Measurements from ENCODE around the gene GPC5. TPM values are rescaled to one million over a fixed set of nuclear protein-coding genes. Genes with fewer than 3 reads are reported as not detected.

Gene GPC5
- total and polyA plus RNA-seq, 2 of the 13 experiments (the other 11 are each of a cell fraction or from before 2014, with no cell fraction given) = 0.02 to 0.07 TPM

DNA sequence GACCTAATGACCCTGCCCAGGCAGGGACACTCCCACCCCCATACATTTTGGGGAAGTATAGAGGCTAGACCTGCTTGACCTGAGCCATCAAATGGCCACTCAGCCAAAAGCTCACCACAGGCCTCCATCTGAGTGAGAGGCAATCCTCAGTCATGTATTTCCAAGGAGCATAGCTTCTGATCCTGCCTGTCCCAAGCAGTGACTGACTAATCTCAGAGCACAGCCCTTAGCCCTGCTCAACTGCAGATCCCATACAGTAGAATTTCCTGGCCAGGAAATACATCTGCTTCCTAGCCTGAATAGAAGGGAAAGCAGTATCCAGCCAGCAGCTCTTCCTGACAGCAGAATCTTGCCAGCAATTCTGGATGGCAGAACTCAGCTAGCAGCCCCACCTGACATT lies 947.6 kb downstream of the GPC5 start (continued):
- TF ChIP-seq, protein P1, sequence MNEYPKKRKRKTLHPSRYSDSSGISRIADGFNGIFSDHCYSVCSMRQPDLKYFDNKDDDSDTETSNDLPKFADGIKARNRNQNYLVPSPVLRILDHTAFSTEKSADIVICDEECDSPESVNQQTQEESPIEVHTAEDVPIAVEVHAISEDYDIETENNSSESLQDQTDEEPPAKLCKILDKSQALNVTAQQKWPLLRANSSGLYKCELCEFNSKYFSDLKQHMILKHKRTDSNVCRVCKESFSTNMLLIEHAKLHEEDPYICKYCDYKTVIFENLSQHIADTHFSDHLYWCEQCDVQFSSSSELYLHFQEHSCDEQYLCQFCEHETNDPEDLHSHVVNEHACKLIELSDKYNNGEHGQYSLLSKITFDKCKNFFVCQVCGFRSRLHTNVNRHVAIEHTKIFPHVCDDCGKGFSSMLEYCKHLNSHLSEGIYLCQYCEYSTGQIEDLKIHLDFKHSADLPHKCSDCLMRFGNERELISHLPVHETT (CRISPR knock-in tag; conservative IDR thresholded peaks at IDR 0.05) = no peak

DNA sequence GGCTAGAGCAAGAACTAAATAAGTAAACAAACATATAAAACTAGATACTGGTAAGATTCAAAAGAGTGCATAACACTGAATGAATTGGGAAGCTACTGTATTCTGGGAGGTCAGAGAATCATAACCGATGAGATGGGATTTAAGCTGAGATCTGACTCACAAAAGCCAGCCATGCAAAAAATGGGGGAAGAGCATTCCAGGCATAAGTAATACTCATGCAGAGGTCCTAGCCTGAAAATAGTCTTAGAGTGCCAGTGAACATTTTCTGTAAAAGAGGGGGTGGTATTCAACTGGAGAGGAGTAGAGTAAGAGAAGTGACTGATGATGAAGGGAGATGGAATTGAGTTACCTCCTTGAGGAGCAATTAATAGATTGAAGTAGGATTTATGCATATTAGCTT lies 956.2 kb downstream of the GPC5 start:
- ChIA-PET POLR2A (no interaction called here), CTCF (ENCODE audit: low intra/inter-chr PET ratio, low total read pairs) (no interaction called here)
- no peaks in the 10 kb centered on the region for H3K79me2 ChIP-seq (ENCODE audit: insufficient read depth, low read length)
- intact Hi-C loops (cut with micrococcal nuclease; ENCODE audit: unreplicated experiment) = loop anchor here (10.0 kb wide), 1 partner anchor 410 kb away; no protein-coding TSS in a partner anchor
- no peak overlapping the region for H2AFZ ChIP-seq (ENCODE audit: low read length)
- H3K36me3 ChIP-seq (replicated peaks in 1 of 2; ENCODE audit: control insufficient read depth in 1 of 2, insufficient read depth in 2 of 2, low read length in 2 of 2) = no peaks in the 10 kb centered on the region
- no peak overlapping the region for H3K27ac ChIP-seq (ENCODE audit: extremely low read length, insufficient read depth, low read length)
- H3K4me3 ChIP-seq (replicated peaks in 1 of 3; ENCODE audit: insufficient read depth in 1 of 3, low read depth in 2 of 3, low read length in 3 of 3) = no peak overlapping the region
- no peak for DNase-seq (ENCODE audit: low spot score)
- peaks cover 9% of the 10 kb centered on the region; the same call in 1 of the 2 replicates for H3K9me3 ChIP-seq (ENCODE audit: low read length)
- no peak for FAIRE-seq
- no peak overlapping the region for H3K9ac ChIP-seq (ENCODE audit: insufficient read depth, low read depth, low read length)
- no peaks in the 10 kb centered on the region for H4K20me1 ChIP-seq (ENCODE audit: insufficient read depth, low read length)
- WGBS (ENCODE audit: low lambda C conversion rate) = 4% methylated on average over 1 of the region's 1 CpG
- BruUV-seq (replicated peaks) = no TSS peak
- no peaks in the 10 kb centered on the region for H3K27me3 ChIP-seq (ENCODE audit: control insufficient read depth in 1 of 2, insufficient read depth in 2 of 2, low read length in 2 of 2)
- in situ Hi-C loops (cut with HindIII; ENCODE audit: extremely low pct_ligation_motif_present, low pct_unique_long_range_greater_than_20kb) = no loop called here
- H3K4me1 ChIP-seq (ENCODE audit: insufficient read depth, low read length) = no peaks in the 10 kb centered on the region
- ATAC-seq = no peak
- no peak overlapping the region for H3K4me2 ChIP-seq (ENCODE audit: low read depth, low read length)
- TF ChIP-seq CREB1 (IDR thresholded peaks at IDR 0.05) = no peak
- no peak for TF ChIP-seq CREB1 (CRISPR knock-in tag; IDR thresholded peaks at IDR 0.05)
- TF ChIP-seq, protein P2, sequence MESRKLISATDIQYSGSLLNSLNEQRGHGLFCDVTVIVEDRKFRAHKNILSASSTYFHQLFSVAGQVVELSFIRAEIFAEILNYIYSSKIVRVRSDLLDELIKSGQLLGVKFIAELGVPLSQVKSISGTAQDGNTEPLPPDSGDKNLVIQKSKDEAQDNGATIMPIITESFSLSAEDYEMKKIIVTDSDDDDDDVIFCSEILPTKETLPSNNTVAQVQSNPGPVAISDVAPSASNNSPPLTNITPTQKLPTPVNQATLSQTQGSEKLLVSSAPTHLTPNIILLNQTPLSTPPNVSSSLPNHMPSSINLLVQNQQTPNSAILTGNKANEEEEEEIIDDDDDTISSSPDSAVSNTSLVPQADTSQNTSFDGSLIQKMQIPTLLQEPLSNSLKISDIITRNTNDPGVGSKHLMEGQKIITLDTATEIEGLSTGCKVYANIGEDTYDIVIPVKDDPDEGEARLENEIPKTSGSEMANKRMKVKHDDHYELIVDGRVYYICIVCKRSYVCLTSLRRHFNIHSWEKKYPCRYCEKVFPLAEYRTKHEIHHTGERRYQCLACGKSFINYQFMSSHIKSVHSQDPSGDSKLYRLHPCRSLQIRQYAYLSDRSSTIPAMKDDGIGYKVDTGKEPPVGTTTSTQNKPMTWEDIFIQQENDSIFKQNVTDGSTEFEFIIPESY (CRISPR knock-in tag; IDR thresholded peaks at IDR 0.05) = no peak
- no peak for TF ChIP-seq HNF4G (IDR thresholded peaks at IDR 0.05; ENCODE audit: borderline replicate concordance, low read depth, low read length)
- no peak for TF ChIP-seq HNF4G (CRISPR knock-in tag; IDR thresholded peaks at IDR 0.05; ENCODE audit: borderline replicate concordance, low read depth)
- no peak for TF ChIP-seq KLF6 (CRISPR knock-in tag; IDR thresholded peaks at IDR 0.05)
- no peak for TF ChIP-seq MAZ (IDR thresholded peaks at IDR 0.05; ENCODE audit: borderline replicate concordance, low read depth, low read length)
- no peak for TF ChIP-seq MAZ (CRISPR knock-in tag; IDR thresholded peaks at IDR 0.05; ENCODE audit: low read depth)
- TF ChIP-seq, protein P3, sequence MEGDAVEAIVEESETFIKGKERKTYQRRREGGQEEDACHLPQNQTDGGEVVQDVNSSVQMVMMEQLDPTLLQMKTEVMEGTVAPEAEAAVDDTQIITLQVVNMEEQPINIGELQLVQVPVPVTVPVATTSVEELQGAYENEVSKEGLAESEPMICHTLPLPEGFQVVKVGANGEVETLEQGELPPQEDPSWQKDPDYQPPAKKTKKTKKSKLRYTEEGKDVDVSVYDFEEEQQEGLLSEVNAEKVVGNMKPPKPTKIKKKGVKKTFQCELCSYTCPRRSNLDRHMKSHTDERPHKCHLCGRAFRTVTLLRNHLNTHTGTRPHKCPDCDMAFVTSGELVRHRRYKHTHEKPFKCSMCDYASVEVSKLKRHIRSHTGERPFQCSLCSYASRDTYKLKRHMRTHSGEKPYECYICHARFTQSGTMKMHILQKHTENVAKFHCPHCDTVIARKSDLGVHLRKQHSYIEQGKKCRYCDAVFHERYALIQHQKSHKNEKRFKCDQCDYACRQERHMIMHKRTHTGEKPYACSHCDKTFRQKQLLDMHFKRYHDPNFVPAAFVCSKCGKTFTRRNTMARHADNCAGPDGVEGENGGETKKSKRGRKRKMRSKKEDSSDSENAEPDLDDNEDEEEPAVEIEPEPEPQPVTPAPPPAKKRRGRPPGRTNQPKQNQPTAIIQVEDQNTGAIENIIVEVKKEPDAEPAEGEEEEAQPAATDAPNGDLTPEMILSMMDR (CRISPR knock-in tag; IDR thresholded peaks at IDR 0.05) = no peak
- TF ChIP-seq, protein P4, sequence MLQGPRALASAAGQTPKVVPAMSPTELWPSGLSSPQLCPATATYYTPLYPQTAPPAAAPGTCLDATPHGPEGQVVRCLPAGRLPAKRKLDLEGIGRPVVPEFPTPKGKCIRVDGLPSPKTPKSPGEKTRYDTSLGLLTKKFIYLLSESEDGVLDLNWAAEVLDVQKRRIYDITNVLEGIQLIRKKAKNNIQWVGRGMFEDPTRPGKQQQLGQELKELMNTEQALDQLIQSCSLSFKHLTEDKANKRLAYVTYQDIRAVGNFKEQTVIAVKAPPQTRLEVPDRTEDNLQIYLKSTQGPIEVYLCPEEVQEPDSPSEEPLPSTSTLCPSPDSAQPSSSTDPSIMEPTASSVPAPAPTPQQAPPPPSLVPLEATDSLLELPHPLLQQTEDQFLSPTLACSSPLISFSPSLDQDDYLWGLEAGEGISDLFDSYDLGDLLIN (CRISPR knock-in tag; IDR thresholded peaks at IDR 0.05; ENCODE audit: borderline replicate concordance) = no peak
- no peak for TF ChIP-seq JARID2 (CRISPR knock-in tag; IDR thresholded peaks at IDR 0.05; ENCODE audit: insufficient replicate concordance)
- no peak for TF ChIP-seq ZNF335 (CRISPR knock-in tag; IDR thresholded peaks at IDR 0.05)
- TF ChIP-seq GATAD1 (CRISPR knock-in tag; IDR thresholded peaks at IDR 0.05) = no peak
- TF ChIP-seq, protein P5, sequence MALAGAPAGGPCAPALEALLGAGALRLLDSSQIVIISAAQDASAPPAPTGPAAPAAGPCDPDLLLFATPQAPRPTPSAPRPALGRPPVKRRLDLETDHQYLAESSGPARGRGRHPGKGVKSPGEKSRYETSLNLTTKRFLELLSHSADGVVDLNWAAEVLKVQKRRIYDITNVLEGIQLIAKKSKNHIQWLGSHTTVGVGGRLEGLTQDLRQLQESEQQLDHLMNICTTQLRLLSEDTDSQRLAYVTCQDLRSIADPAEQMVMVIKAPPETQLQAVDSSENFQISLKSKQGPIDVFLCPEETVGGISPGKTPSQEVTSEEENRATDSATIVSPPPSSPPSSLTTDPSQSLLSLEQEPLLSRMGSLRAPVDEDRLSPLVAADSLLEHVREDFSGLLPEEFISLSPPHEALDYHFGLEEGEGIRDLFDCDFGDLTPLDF (CRISPR knock-in tag; IDR thresholded peaks at IDR 0.05) = no peak
- TF ChIP-seq RARG (CRISPR knock-in tag; IDR thresholded peaks at IDR 0.05; ENCODE audit: low read depth) = no peak
- TF ChIP-seq KDM4B (CRISPR knock-in tag; IDR thresholded peaks at IDR 0.05) = no peak
- no peak for TF ChIP-seq RELA (CRISPR knock-in tag; IDR thresholded peaks at IDR 0.05)

All from HepG2 (cell line).